ENCODE results near the gene GALNT10.

The GALNT10 gene

GRCh38 chr5:154372661-154373060 lies 182.1 kb downstream of the GALNT10 start:
- H3K27ac ChIP-seq = no peak overlapping the region
- no peak for TF ChIP-seq CTCF (conservative IDR thresholded peaks at IDR 0.05)

GRCh38 chr5:154373326-154373725 lies 182.8 kb downstream of the GALNT10 start:
- H3K27ac ChIP-seq = no peak overlapping the region
- TF ChIP-seq CTCF (conservative IDR thresholded peaks at IDR 0.05) = no peak

- TF ChIP-seq CTCF (conservative IDR thresholded peaks at IDR 0.05) = no peak
- no peak overlapping the region for H3K27ac ChIP-seq
Observed at GRCh38 chr5:154373729-154374179, 183.2 kb downstream of the GALNT10 start.

- no peak overlapping the region for H3K27ac ChIP-seq
- no peak for TF ChIP-seq CTCF (conservative IDR thresholded peaks at IDR 0.05)
Observed at GRCh38 chr5:154374264-154374663, 183.7 kb downstream of the GALNT10 start.

- TF ChIP-seq CTCF (conservative IDR thresholded peaks at IDR 0.05) = no peak
- no peak overlapping the region for H3K27ac ChIP-seq
Observed at GRCh38 chr5:154375329-154376008, 184.9 kb downstream of the GALNT10 start.

- H3K27ac ChIP-seq = no peak overlapping the region
- TF ChIP-seq CTCF (conservative IDR thresholded peaks at IDR 0.05) = no peak
Observed at GRCh38 chr5:154376481-154376880, 185.9 kb downstream of the GALNT10 start.

- H3K27ac ChIP-seq = no peak overlapping the region
- no peak for TF ChIP-seq CTCF (conservative IDR thresholded peaks at IDR 0.05)
Observed at GRCh38 chr5:154377754-154378533, 187.4 kb downstream of the GALNT10 start.
